HG03342 (cell line): ENCODE results near the gene NAT8.
"Not testable (repeated sequence)": the region's sequence is repeated elsewhere in the genome, so short reads cannot be mapped to it uniquely, and the experiment has no call there.

ENCODE experiments used
- ATAC-seq: cut with Tn5 transposase; IDR thresholded peaks from one replicate; pipeline ENCODE4 v1.9.1; 2021; ENCODE audit warnings: mild to moderate bottlenecking, moderate library complexity; ENCODE audit not compliant: unreplicated experiment

The NAT8 gene, protein sequence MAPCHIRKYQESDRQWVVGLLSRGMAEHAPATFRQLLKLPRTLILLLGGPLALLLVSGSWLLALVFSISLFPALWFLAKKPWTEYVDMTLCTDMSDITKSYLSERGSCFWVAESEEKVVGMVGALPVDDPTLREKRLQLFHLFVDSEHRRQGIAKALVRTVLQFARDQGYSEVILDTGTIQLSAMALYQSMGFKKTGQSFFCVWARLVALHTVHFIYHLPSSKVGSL

DNA sequence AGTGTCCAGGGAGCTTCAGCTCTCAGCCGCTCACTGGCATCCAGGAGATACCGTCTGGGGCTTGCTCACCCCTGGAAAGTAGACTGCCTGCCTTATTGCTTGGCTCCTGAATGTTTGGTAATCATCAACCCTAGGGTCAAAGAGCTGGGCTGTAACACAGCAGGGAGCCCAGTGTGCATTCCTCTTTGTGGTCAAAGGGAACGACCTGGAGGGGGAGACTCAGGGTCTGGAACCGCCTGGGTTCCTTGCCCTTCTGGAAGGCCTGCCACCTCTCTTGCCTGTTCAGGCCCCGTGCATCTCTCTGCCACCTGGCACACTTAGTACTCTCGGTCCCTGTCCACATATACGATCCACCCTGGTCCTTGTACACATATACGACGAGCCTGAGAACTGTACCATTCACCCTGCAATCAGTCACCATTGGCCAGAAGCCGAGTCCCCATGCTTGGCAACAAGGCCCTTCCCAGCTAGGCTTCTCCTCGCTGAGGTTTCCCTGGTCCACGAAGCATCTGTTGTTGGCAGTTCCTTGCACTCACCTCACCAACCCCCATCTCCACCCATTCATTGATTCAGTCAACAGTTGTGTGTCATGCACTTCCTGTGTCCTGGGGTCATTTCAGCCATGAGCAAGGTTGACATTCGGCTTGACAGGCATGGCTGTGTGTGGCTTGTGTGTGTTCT is at the start of gene NAT8:
Gene NAT8, minus strand, starts transcription at position 85 of the 681 bp plus-strand sequence. CDS start 794 bp downstream, outside the sequence.
- ATAC-seq, result no peak

DNA sequence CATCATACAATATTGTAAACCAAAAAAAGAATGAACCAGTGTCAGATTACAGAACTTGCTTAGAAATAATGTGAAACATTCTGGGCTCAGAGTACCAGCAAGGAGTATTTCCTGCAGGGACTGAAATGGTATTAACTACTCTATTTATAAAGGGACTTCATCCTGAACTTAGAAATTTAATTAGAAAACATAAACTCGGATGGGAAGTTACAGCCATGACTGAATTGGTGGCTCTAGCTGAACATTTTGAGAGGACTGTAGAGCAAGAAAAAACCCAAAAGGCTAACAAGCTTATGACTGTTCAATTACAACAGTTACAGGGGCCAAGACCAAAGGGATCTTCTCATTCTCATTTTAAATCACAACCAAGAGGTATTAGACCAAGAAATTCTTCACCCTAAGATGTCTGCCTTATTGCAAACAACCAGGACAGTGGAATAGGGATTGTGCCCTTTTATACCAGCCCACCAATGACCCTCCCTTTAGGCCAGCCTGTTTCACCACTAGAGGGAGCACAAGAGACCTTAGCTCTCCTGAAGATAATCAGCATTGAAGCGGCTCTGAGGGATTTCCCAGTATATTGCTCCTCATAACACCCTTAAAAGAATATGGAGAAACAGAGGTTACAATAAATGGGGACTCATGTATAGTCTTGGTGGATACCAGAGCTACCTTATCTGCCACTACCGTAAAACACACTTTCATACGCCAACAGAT is 48.3 kb upstream of the NAT8 start:
- peak; percentile 78 for ATAC-seq

DNA sequence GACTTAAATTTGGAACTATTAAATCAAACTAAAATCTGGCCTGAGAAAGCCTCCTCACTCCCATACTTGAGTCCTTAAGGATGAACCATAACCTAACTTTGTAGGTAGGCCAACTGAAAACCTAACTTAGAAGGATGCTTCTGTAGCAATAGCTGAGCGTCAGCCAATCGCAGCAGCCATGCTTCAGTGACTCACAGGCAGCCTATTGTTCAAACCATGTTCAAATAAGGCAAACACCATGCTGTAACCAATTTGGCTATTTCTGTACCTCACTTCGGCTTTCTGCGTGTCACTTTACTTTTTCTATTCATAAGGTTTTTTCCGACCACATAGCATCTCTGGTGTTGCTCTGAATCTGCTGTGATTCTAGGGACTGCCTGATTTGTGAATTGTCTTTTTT is 46.3 kb upstream of the NAT8 start:
- not testable (repeated sequence) for ATAC-seq

DNA sequence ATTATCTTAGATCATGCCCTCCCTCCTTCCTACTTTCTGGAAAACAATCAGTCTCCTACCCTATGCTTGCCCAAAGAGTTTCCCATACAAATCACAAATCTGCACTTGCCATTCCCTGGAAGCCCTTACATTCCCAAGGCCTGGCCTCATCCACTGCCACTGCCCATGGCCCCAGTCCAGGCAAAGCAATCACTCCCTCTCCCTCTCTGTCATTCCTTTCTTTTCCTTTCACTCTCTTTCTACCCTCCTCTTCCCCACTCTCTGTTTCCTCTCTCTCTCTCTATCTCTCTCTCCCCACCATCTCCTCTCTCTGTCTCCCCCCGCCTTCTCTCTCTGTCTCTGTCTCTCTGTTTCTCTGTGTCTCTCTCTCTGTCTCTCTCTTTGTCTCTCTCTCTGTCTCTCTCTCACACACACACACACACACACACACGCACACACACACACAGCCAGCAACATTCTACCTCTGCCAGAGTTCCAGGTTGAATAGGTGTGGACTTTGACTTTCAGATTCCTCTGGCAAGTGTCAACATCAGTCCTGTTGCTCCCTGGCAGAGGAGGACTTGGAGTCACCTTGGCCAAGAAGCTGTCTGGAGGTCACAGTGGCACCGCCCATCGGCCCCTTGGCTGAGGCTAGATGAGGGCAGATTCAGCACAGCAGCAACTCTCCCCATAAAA is 43.7 kb upstream of the NAT8 start:
- no peak for ATAC-seq

DNA sequence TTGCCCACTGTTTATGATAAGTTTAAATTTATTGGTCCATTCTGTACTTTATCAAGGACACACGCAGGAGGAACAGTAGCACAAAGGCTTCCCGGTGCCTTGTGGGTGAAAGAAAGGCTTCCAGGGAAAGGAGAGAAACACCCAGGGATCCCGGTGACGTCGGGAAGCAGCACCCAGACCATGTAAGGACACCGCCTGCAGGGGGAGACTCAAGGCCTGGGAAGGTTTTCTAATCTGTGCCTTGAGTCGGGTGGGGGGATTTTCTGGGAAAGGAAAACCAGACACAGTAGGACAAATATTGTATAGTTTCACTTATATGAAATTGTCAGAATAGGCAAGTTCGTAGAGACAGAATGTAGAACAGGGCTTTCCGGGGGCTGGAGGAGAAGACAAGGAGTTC is 42.7 kb upstream of the NAT8 start:
- not testable (repeated sequence) for ATAC-seq

DNA sequence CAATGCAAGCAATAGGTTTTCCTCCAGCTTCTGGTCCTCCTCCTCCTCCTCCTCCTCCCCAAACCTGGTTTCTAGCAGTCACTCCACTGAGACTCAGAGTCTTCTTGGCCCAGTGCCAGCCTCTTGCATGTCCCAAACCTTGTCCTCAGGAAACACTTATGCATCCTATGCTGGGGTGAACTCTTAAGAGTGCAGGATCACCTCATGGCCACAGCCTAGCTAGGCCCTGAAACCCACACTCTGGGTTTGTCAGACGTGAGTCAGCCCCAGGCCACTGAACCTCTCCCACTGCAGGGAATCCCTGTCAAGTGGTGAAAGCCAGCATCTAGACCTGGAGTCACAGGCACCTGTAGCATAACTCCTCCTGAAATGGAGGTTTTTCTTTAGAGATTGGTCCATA is 42.1 kb upstream of the NAT8 start:
- ATAC-seq, result not testable (repeated sequence)

DNA sequence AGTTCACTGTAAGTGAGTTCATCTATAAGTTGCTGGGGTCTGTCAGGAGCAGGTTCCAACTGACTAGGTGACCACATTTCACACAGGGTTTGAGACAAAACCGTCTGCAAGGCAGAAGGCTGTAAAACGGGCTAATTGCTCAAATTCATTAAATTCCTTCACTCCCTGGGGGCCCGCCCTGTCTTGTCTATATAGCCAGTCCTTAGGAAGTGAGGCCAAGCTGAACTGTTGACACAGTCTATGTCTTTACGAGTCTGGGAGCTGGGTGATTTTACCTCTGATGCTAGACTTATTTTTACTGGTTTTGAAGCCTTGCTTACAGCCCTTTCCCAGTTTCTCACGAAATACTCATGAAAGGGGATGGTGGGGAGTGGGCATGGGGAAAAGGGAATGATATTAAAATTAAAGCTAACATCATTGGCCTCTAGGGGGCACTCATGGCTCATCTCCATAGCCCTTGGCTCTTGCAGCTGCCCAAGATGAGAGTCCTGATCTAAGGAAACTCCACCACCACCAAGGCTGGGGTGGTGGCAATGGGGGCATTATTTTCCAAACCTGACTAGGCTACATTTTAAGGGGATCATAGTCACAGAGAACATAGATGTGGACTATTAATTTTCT is 37.8 kb upstream of the NAT8 start:
- not testable (repeated sequence) for ATAC-seq

DNA sequence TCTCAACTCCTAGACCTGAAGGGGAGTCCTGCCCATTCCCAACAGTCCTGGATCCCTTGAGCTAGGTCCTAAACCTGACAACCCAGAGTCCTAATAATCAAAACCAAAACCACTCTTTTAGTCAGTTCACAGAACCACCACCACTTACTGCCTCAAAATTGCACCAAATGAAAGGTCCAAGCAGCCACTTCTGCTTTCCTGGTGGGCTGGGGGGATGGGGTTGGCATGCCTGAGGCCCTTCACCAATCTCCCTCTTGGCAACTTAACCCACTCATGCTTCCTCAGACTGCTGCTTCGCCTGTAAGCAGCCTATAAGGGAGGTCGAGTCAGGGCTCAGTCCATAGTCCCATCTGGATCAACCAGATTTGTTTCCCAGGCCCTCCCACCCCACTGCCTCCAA is 37.0 kb upstream of the NAT8 start:
- not testable (repeated sequence) for ATAC-seq

DNA sequence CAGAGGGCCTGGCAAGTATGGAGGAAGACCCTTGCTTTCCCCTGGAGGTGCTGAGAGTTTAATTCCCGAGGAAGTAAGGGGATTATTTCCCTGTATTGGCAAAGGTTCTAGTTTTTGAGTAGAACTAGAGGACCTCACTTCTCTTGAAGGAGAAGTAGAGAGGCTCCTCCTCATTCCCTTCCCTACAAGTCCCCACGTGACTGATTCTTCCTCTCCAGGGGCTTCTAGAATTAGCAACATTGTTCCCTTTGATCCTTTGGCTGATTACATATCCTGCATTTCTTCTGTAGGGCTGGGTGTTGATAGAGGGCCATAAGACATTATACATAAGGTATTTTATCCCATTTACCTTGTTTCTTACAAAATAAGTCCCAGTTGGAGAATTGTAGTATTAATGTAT is 35.8 kb upstream of the NAT8 start:
- ATAC-seq, result not testable (repeated sequence)

DNA sequence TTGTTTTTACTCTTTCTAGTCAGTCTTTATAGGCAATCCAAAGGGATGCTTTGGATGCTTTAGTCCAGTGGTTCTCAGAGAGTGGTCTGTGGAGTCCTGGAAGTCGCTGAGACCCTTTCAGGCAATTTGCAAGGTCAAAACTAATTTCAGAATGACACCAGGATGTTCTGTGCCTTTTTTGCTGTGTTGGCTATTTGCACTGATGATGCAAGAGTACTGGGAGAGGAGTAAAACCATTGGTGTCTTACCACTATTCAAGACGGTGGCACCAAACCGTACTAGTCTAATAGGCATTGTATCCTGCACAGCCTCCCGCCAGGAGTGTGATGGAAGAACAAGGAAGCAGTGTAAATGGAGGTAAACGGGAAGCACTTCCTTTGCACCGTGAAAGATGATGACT is 34.0 kb upstream of the NAT8 start:
- ATAC-seq, result not testable (repeated sequence)

DNA sequence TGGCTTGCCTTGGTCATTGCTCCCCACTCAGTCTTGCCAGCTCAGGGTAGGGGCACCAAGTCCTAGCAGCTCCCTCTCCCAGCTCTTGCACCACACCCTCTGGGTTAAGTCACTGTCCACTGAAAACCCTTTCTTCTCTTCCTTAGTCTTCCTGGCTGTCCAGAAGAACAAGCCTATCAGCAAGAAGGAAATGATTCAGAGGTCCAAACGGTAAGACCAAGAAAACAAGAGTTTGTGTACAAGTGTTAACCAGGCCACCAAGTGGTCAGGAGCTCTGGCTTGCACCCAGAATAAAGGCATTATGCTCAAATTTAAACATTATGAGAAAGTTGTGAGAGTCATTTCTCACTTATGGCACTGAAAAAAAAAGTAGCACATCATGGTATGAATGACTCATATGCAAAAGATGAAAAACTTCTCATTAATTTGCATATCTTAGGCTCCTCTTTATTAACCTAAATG is 32.5 kb upstream of the NAT8 start:
- not testable (repeated sequence) for ATAC-seq

DNA sequence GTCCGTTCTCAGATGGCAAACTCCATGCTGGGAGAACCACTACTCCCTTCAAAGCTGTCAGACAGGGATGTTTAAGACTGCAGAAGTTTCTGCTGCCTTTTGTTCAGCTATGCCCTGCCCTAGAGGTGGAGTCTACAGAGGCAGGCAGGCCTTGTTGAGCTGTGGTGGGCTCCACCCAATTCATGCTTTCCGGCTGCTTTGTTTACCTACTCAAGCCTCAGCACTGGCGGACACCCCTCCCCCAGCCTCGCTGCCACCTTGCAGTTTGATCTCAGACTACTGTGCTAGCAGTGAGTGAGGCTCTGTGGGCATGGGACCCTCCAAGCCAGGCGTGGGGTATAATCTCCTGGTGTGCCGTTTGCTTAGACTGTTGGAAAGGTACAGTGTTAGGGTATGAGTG is 27.8 kb upstream of the NAT8 start:
- not testable (repeated sequence) for ATAC-seq

DNA sequence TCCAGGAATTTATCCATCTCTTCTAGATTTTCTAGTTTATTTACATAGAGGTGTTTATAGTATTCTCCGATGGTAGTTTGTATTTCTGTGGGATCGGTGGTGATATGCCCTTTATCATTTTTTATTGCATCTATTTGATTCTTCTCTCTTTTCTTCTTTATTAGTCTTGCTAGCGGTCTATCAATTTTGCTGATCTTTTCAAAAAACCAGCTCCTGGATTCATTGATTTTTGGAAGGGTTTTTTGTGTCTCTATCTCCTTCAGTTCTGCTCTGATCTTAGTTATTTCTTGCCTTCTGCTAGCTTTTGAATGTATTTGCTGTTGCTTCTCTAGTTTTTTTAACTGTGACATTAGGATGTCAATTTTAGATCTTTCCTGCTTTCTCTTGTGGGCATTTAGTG is 25.0 kb upstream of the NAT8 start:
- ATAC-seq, result not testable (repeated sequence)

DNA sequence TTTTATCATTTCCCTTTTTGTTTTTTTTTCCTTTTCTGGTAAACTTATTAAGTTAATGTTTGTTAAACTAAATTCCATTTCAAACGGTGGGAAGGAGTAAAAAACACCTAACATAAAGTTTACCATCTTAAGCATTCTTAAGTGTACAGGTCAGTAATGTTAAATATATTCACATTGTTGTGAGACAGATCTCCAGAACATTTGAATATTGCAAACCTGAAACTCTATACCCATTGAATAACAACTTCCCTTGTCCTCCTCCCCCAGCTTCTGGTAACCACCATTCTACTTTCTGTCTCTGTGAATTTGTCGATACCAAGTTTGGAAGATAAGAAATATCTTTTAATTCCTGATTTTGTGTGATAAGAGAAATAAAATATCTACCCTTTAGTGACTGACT is 12.0 kb upstream of the NAT8 start:
- no peak for ATAC-seq

DNA sequence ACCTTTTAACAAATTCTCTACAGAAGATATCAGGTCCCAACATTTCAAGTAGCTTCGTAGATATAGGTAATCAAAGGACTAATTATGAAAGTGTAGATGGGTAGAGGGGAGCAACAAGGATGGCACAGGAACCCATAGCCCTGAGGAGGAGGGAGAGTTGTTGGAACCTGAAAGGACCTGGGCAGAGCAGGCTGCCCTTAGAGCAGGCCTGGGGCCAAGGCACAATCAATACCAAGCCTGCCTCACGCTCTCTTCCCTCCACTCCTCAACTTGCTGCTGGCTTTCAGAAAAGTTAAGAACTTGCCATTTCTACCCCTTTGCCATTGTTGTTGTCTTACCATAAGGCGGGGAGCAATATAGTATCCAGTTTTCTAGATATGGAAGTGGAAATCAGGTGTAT is 10.1 kb upstream of the NAT8 start:
- no peak for ATAC-seq

DNA sequence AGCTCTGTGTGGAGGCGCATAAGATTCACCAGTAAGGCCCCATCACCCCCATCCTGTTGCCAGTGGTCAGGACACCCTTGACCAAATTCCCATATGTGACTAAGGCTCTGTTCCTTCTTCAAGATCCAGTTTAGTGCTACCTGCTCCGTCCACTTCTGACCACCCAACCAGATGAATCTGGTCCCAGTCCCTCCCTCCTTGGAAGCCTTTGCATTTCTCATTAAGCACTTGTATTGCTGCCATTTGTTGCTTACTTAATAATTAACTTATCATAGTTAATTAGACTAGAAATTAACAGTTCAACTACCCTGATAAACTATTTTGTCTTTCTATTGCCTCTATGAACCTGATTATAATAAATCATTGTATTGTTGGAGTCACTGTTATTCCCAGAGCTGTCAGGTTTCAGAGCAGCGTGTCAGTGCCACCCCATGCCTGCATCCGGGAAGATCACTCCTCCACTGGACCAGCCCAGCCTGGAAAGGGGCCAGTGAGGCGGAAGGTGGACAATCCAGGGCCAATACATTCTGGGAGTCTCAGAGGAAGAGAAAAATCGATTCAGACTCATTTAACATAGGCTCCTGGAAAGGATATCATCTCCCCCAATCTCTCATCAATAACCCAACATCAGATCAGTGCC is 9.5 kb upstream of the NAT8 start:
- no peak for ATAC-seq

DNA sequence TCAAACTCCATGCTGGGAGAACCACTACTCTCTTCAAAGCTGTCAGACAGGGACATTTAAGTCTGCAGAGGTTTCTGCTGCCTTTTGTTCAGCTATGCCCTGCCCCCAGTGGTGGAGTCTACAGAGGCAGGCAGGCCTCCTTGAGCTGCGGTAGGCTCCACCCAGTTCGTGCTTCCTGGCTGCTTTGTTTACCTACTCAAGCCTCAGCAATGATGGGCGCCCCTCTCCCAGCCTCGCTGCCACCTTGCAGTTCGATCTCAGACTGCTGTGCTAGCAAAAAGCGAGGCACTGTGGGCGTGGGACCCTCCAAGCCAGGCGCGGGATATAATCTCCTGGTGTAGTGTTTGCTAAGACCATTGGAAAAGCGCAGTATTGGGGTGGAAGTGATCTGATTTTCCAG is 5.5 kb upstream of the NAT8 start:
- ATAC-seq, result not testable (repeated sequence)

DNA sequence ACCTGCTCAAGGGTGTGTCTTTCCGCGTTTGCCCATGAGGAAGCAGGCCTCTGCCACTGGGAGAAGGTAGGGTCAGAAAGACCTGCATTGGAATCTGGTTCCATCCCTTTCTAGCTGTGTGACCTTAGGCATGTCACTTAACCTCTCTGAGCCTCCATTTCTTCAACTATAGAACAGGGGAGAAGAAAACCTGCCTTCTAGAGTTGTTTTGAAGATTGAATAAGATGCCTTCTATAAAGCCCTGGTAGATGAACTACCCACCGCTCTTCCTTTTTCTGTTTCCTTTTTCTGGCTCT is 507 bp downstream of the NAT8 start:
- no peak for ATAC-seq

DNA sequence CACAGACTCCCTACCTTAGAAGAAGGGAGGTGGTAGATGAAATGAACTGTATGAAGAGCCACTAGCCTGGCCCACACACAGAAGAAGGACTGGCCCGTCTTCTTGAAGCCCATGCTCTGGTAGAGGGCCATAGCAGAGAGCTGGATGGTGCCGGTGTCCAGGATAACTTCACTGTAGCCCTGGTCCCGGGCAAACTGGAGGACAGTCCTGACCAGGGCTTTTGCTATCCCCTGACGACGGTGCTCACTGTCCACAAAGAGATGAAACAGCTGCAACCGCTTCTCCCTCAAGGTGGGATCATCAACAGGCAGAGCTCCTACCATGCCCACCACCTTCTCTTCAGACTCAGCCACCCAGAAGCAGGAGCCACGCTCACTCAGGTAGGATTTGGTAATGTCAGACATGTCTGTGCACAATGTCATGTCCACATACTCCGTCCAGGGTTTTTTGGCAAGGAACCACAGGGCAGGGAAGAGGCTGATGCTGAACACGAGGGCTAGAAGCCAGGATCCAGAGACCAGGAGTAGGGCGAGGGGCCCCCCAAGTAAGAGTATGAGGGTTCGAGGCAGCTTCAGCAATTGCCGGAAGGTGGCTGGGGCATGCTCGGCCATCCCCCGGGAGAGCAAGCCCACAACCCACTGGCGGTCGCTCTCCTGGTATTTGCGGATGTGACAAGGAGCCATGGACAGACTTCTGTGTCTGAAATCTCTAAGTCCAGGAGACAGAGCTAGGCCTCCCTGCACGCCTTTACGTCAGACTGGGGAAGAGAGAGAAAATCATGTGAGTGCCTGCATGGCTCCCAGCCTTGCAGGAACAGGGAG is 1.1 kb downstream of the NAT8 start:
- ATAC-seq, result no peak

DNA sequence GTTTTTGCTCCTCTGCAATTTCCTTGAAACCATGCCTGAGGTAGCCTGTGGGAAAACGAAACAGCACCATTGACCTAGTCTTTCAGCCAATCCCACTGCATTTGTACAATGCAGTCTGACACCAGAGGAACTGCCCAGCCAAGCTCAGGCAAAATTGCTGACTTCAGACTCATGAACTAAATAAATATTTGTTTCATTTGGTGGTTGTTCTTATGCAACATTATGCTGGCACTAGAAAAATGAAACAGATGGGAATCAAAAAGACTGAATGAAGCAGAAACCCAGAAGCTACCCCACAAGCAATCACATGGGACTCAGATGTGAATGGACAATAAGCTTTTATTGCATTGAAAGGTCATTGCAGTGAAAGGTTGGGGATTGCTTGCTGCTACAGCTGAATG is 1.7 kb downstream of the NAT8 start:
- ATAC-seq, result no peak
